Fibroblast of the aortic adventitia (primary cell): Measurements from ENCODE around the gene MSH3. TPM values are rescaled to one million over a fixed set of nuclear protein-coding genes. Genes with fewer than 3 reads are reported as not detected.
"Not testable (repeated sequence)": the region's sequence is repeated elsewhere in the genome, so short reads cannot be mapped to it uniquely, and the experiment has no call there.

Experiments used
- DNase-seq: peaks from one replicate; pipeline ENCODE4 v3.0.0-alpha.2; 2010; ENCODE audit warnings: low read depth
- H3K4me3 ChIP-seq: 2 replicates; pipeline ENCODE4 v1.5.1; 2011; ENCODE audit warnings: low read depth, mild to moderate bottlenecking, control low read depth, low read length, moderate library complexity
- CTCF ChIP-seq: IDR thresholded peaks from 2 replicates; pipeline ENCODE4 v1.5.1; 2011; ENCODE audit warnings: mild to moderate bottlenecking, low read length, control low read depth, inconsistent platforms; ENCODE audit not compliant: insufficient read depth
- total RNA-seq: library from RNA; depleted of rRNA; stranded (reverse); fragments of >200 nt; gene quantifications from 2 replicates; pipeline ENCODE4 v1.2.3, GENCODE V29; 2012; ENCODE audit warnings: low replicate concordance

The MSH3 gene
- total RNA-seq, 1 donor = 25.0 TPM

GRCh38 chr5:80722916-80723315, 68.5 kb downstream of the MSH3 start:
- H3K4me3 ChIP-seq = no peak overlapping the region
- DNase-seq = no peak
- no peak for TF ChIP-seq CTCF

GRCh38 chr5:80725446-80725845, 71.0 kb downstream of the MSH3 start:
- no peak for TF ChIP-seq CTCF
- DNase-seq = no peak
- no peak overlapping the region for H3K4me3 ChIP-seq

- TF ChIP-seq CTCF = no peak
- H3K4me3 ChIP-seq = no peak overlapping the region
- DNase-seq = no peak
Measured at GRCh38 chr5:80736730-80737129, 82.3 kb downstream of the MSH3 start.

GRCh38 chr5:80738466-80738865, 84.0 kb downstream of the MSH3 start:
- no peak overlapping the region for H3K4me3 ChIP-seq
- no peak for TF ChIP-seq CTCF
- no peak for DNase-seq

- TF ChIP-seq CTCF = no peak
- no peak overlapping the region for H3K4me3 ChIP-seq
- no peak for DNase-seq
Measured at GRCh38 chr5:80739057-80739456, 84.6 kb downstream of the MSH3 start.

- H3K4me3 ChIP-seq = no peak overlapping the region
- no peak for DNase-seq
- no peak for TF ChIP-seq CTCF
Measured at GRCh38 chr5:80739496-80739895, 85.0 kb downstream of the MSH3 start.

GRCh38 chr5:80739898-80740297, 85.4 kb downstream of the MSH3 start:
- no peak for TF ChIP-seq CTCF
- no peak for DNase-seq
- H3K4me3 ChIP-seq = no peak overlapping the region

GRCh38 chr5:80740488-80740887, 86.0 kb downstream of the MSH3 start:
- H3K4me3 ChIP-seq, DNase-seq: not testable (repeated sequence)
